Measurements from ENCODE around the gene PODXL2.
"Not testable (repeated sequence)": the region's sequence is repeated elsewhere in the genome, so short reads cannot be mapped to it uniquely, and the experiment has no call there.

The PODXL2 gene

GRCh38 chr3:127692501-127693335 is 63.7 kb downstream of the PODXL2 start:
- DNase-seq = no peak

DNA sequence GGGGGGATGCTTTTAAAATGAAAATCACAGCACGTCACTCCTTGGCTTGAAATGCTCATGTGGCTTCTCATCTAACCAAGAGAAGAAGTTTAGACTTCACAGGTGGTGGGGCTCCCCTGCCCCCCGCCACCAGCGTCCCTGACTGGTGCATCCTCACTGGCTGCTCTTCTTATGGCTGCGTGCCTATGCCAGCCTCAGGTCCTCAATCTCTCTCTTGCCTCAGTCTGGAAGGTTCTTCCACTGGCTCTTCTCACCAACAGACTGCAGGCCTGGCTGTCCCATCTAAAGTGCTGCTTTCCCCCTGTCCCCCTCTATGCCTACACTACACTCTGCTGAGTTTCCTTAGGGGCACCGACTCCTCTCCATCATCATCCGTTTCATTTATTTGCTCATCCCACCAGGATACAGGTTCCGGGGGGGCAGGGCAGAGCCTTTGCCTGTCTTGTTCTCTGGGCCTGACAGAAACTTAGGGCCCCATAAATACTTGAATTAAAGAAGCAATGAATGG is 64.4 kb downstream of the PODXL2 start:
- no peak for DNase-seq

DNA sequence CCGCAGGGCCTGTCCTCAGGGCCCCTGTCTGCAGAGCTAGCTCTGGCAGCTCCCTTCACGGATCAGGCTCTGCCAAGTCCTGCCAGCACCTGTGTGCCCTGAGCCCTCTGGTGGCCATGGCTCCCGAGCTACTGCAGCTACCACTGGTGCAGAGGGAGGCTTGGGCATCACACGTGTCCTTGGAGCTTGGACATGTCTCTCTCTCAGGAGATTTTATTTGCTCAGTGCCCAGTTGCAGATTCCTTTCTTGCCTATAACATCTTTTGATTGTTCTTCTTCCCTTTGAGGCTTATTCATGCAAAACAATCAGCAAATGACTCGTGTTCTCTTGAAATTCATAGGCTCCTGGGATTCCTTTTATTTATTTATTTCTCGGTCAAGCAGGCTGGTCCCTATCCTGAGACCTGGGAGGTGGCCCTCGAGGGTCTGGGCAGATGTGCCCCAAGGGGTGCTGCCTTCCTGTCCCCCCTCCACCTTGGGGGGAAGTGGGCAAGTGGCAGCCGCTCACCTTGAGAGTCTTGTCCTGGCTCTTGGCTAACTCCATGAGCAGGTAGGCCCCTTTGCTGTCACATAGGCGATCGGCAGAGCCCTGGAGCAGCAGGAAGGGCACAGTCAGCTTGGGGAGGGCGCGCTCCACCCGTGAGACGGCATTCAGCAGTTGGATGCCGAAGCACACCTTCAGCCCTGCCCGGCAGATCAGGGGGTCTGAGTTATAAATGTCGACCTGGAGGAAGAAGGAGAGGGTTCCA is 65.7 kb downstream of the PODXL2 start:
- peak; percentile 49 for DNase-seq

- peak; percentile 91 for DNase-seq
Observed at GRCh38 chr3:127697551-127698240, 68.7 kb downstream of the PODXL2 start.

- no peak for DNase-seq
Observed at GRCh38 chr3:127698286-127698685, 69.3 kb downstream of the PODXL2 start.

- DNase-seq = no peak
Observed at GRCh38 chr3:127698691-127699415, 69.9 kb downstream of the PODXL2 start.

DNA sequence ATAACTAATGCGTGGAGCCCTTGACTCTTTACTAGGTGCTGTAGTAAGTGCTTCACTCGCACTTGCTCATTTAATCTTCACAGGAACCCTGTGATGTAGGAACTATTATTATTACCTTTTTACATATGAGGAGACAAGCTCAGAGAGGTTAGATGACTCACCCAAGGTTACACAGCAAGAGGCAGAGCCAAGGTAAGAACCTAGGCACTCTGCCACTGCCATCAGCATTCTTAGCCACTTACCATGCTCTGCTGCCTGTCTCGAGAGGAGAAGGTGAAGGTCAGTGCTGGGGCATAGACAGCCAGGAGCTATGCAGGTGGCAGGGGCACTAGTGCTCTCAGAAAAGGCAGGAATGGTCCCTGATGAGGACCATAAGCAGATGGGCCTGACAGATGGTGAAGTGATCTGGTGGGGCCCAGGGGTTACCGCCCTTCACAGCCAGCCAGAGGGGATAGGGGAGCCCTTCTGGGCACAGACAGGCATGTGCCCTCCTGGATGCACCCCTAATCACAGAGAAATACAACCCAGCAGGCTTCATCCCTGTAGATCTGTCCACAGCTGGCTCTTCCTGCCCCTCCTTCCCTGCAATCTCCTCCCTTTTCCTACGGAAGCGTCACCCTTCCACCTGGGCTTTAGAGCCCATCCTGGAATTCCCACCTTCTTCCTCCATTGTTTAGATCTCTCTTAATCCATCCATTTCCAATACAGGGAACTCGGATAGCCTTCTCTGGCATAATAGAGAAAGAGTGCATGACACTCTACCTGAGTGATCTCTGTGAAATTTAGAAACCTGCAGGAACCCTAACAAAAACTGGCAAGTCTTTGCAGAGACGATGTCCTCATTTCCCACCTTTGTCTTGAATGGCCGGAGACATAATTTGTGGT is 70.7 kb downstream of the PODXL2 start:
- DNase-seq = no peak

- DNase-seq = no peak
Observed at GRCh38 chr3:127700406-127700805, 71.4 kb downstream of the PODXL2 start.

GRCh38 chr3:127701280-127701911 is 72.4 kb downstream of the PODXL2 start:
- no peak for DNase-seq

GRCh38 chr3:127702151-127702578 is 73.2 kb downstream of the PODXL2 start:
- no peak for DNase-seq

- DNase-seq = not testable (repeated sequence)
Observed at GRCh38 chr3:127704840-127705239, 75.9 kb downstream of the PODXL2 start.

DNA sequence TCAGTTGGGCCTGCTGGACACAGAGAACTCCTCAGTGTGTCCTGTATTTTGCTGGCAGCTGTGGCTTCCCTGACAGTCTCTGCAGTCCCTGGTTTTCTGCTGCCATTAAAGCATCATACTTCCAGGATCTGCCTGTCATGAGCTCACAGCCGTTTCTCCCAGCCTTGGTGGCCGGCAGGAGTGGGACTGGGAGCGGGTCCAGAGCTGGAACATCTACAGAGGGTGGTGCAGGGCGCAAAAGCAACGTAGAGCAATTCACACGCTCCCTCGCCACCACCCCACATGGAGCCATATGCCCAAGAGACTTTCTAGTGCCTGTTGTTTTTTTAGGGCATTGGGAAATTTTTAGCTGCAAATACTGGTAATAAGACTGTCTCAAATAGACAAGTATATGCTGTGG is 77.3 kb downstream of the PODXL2 start:
- DNase-seq = no peak

GRCh38 chr3:127706785-127707351 is 77.9 kb downstream of the PODXL2 start:
- DNase-seq = no peak

DNA sequence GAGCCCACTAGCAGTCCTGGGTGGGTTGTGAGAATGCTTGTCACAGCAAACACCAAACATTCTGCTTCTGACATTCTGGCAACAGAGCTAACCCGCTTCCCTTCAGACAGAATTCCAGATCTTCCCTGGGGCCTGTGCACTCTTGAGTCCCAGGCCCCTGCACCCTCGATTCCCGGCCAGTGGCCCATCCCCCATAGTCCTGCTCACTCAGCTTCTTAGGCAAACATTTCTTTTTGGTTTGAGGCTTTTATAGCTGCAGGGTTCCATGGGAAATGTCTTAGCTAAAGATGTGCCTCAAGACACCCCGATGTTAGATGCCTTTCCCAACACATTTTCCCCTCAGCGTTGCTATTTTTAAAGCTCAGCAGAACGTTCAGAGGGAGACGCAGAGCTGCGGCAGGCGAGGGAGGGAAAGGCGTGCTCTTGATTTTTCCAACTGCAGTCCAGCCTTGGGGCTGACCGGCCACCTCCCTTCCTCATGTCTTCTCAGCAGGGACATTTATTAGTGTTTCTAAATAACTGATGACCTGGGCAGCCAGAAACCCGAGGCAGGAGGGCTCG is 78.9 kb downstream of the PODXL2 start:
- no peak for DNase-seq

DNA sequence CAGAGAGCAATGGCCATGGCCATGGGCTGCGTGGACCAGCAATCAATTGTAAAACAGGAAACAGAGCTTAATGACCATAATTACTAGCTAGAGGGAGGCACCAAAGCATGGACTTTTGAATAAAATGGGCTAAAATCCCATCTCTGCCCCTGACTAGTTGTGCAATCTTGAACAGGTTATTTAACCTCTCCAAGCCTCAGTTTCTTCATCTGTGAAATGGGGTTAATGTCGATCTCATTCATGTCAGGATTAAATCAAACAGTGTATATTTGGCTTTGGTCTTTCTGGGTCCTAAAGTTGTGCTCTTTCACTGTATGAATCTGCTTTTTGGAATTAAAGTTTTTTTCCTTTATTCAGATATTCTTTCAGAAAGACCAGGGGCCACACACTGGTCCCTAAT is 79.9 kb downstream of the PODXL2 start:
- no peak for DNase-seq

GRCh38 chr3:127709320-127710060 is 80.5 kb downstream of the PODXL2 start:
- no peak for DNase-seq

- peak; percentile 12 for DNase-seq
Observed at GRCh38 chr3:127710155-127710941, 81.4 kb downstream of the PODXL2 start.

DNA sequence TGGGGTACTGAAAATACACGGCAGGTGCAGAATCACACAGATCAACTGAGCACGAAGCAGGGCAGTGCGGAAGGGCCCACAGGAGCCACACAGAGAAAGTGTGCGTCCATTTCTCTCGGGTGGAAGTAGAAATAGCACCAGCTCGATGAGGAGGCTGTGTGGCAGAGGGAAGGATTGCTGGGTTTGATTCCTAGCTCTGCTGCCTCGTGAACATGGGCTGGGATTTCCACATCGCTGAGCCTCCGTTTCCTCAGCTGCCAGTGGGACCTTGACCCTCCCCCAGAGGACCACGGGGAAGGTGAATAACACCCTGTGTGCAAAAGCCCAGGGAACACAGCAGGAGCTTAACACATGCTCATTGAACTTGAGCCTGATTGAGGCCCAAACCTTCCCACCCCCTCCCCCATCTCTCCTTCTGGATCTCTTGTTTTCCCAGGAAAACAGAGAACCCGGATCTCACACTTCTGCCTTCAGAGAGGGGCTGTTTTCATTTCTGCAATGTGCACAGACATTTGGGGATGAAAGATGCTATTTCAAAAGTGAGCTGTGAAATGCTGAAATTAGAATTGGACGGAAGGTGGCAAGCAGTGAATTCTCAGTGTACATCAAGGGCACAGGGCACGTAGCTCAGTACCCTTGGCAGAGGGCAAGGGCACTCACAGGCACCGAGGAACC is 82.2 kb downstream of the PODXL2 start:
- DNase-seq = no peak
